GM19463 (cell line): ENCODE measurements around the gene DLGAP3.
"Not testable (repeated sequence)": the region's sequence is repeated elsewhere in the genome, so short reads cannot be mapped to it uniquely, and the experiment has no call there.

ENCODE experiments used
- ATAC-seq: cut with Tn5 transposase; IDR thresholded peaks from one replicate; pipeline ENCODE4 v1.9.1; 2021; ENCODE audit warnings: mild to moderate bottlenecking, moderate library complexity; ENCODE audit not compliant: unreplicated experiment

Gene DLGAP3

GRCh38 chr1:34840426-34840825 lies 89.0 kb downstream of the DLGAP3 start:
- ATAC-seq = no peak

- no peak for ATAC-seq
Observed at GRCh38 chr1:34839526-34840305, 89.7 kb downstream of the DLGAP3 start.

GRCh38 chr1:34833711-34834110 lies 95.7 kb downstream of the DLGAP3 start:
- no peak for ATAC-seq

GRCh38 chr1:34831721-34832246 lies 97.7 kb downstream of the DLGAP3 start:
- ATAC-seq = no peak

- ATAC-seq = no peak
Observed at GRCh38 chr1:34829250-34829649, 100.2 kb downstream of the DLGAP3 start.

GRCh38 chr1:34828611-34829010 lies 100.8 kb downstream of the DLGAP3 start:
- ATAC-seq = no peak

GRCh38 chr1:34827341-34827941 lies 102.0 kb downstream of the DLGAP3 start:
- no peak for ATAC-seq

GRCh38 chr1:34825455-34826091 lies 103.9 kb downstream of the DLGAP3 start:
- ATAC-seq = no peak

GRCh38 chr1:34824817-34825454 lies 104.5 kb downstream of the DLGAP3 start:
- no peak for ATAC-seq

GRCh38 chr1:34822202-34822601 lies 107.2 kb downstream of the DLGAP3 start:
- no peak for ATAC-seq

GRCh38 chr1:34818862-34819261 lies 110.6 kb downstream of the DLGAP3 start:
- not testable (repeated sequence) for ATAC-seq

- no peak for ATAC-seq
Observed at GRCh38 chr1:34816778-34817177, 112.7 kb downstream of the DLGAP3 start.

GRCh38 chr1:34816332-34816731 lies 113.1 kb downstream of the DLGAP3 start:
- no peak for ATAC-seq
